Thyroid gland (tissue), 4 donors: ENCODE results near the gene TGFBR3.

ENCODE experiments used
- CTCF ChIP-seq, 6 experiments: fragments of 200-600 bp in 3 of 6; fragments of 450-650 bp in 3 of 6; sonication (generic) in 3 of 6; IDR thresholded peaks; one replicate each; pipeline ENCODE4 v1.5.1; 2016 to 2019; ENCODE audit warnings: antibody characterized with exemption in 6 of 6, mild to moderate bottlenecking in 2 of 6, inconsistent platforms in 1 of 6, moderate library complexity in 1 of 6
- POLR2A ChIP-seq, 2 donors: fragments of 450-650 bp; IDR thresholded peaks; one replicate each; pipeline ENCODE4 v1.6.1; 2017; ENCODE audit warnings: antibody characterized with exemption in 2 of 2, mild to moderate bottlenecking in 2 of 2, moderate library complexity in 1 of 2

- TF ChIP-seq POLR2A (IDR thresholded peaks at IDR 0.05) (no peak), CTCF (IDR thresholded peaks at IDR 0.05) (no peak)
Observed at GRCh38 chr1:91806769-91807700, 78.9 kb downstream of the TGFBR3 start.
